Measurements from ENCODE around the gene CD300E.
"Not testable (repeated sequence)": the region's sequence is repeated elsewhere in the genome, so short reads cannot be mapped to it uniquely, and the experiment has no call there.

CD300E gene, protein sequence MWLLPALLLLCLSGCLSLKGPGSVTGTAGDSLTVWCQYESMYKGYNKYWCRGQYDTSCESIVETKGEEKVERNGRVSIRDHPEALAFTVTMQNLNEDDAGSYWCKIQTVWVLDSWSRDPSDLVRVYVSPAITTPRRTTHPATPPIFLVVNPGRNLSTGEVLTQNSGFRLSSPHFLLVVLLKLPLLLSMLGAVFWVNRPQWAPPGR

GRCh38 chr17:74623693-74624093 is at the start of gene CD300E:
Gene CD300E, minus strand, starts transcription at chr17:74623738. Its CDS starts 117 bp downstream, at chr17:74623621.
- DNase-seq = no peak

- peak; percentile 53 for DNase-seq
Measured at GRCh38 chr17:74671031-74671771, 47.7 kb upstream of the CD300E start.

DNA sequence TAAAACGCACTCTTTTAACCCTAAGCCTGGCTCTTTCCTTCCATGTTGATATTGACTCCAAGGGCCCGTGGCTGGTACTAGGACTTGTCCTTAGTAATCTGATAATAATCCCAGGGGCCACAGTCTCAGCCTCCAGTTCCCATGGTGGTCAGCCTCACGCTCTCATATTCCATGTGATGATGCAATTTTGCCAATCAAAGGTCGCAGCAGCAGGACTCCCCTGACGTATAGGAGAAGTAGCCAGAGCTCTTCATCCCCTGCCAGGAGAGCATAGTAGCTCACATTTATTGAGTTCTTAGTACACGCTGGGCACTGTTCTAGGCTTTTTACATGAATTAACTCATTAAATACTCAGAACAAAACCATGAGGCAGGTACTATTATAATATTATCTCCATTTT is 46.8 kb upstream of the CD300E start:
- DNase-seq = no peak

GRCh38 chr17:74663561-74663960 is 40.0 kb upstream of the CD300E start:
- DNase-seq = no peak

DNA sequence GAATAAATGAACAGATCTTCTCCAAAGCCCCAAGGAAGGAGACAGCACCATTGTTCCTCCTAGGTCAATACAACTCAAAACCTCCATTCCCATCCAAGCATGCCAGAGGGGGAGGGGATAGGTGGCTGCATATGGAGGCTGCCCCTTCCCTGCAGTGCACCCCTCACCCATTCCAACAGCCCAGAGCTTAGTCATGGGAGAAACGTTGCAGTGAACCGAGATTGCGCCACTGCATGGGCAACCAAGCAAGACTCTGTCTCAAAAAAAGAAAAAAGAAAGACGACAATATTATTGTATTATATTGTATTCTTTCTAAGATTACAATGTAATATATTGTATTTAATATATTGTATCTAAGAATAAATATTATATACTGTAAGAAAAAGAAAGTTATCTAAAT is 36.4 kb upstream of the CD300E start:
- no peak for DNase-seq

DNA sequence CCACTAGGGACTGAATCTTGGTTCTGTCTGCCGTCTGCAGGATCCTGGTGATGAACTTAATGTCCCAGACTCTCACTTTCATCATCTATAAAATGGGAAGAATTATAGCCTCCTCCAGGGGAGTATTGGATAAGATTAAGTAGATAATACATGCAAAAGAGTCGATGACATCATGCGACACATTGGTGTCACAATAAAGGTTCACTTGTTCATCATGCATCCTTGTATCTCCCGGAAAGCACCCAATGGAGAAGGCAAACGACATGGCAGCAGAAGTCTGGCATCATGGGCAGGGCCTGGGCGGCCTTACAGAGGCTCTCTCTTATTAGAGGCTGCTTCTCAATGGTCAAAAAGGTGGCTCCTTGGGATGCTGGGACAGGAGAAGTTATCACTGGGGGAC is 35.1 kb upstream of the CD300E start:
- no peak for DNase-seq

DNA sequence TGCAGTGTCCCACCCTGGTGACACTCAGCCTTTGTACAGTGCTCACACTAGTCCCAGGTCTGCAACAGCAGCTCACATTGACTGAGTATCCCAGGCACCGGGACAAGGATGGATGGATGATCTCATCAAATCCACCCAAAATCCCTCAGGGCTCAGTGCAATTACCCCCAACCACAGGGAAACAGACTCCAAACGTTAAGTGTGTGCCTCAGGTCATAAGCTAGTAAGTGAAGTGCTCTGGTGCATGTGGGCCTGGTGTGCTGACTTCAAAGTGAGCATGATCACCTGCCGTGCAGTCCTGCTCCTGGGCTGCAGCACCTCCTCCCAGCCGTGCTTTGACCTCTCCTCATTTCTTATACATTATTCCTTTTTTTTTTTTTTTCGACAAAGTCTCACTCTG is 31.2 kb upstream of the CD300E start:
- DNase-seq = no peak

DNA sequence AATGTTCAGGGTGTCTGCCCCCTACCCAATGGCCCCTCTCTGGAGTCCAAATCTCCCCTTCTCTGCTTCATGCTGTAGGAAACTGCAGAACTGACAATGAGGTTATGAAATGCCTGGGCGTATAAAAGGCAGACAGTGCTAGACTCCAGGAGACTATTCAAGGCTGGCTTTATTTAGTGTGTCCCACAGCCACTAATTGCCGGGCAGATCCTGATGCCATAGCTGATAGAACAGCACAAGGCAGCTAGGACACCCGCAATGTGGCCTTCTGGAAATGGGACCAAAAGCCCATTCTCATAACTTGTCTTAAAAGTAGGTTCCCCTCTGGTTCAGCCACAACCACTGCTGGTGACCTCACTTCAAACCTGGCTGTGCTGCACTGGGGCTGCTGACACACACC is 28.5 kb upstream of the CD300E start:
- DNase-seq = no peak

GRCh38 chr17:74649909-74650308 is 26.4 kb upstream of the CD300E start:
- DNase-seq = no peak

- DNase-seq = no peak
Measured at GRCh38 chr17:74647871-74648672, 24.5 kb upstream of the CD300E start.

- DNase-seq = no peak
Measured at GRCh38 chr17:74646231-74646630, 22.7 kb upstream of the CD300E start.

- DNase-seq = no peak
Measured at GRCh38 chr17:74645010-74645409, 21.5 kb upstream of the CD300E start.

GRCh38 chr17:74644419-74644818 is 20.9 kb upstream of the CD300E start:
- no peak for DNase-seq

DNA sequence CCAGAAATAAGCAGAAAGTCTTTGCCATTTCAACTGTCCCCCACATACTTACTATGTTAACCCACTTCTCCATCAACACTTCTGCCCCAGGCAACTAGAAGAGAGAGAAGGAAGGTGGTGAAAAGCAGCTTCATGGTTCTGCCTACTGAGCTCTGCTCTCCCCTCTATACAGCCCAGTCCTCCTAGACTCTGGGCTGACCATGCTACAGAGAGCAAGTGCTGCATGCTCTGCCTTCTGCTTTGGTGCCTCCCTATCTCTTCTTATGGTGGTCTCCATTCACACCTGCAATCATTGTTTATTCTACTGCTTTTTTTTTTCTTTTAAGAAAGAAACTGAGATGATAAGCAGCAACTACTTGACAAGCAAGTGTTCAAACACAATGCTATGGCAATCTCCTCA is 20.3 kb upstream of the CD300E start:
- DNase-seq = no peak

DNA sequence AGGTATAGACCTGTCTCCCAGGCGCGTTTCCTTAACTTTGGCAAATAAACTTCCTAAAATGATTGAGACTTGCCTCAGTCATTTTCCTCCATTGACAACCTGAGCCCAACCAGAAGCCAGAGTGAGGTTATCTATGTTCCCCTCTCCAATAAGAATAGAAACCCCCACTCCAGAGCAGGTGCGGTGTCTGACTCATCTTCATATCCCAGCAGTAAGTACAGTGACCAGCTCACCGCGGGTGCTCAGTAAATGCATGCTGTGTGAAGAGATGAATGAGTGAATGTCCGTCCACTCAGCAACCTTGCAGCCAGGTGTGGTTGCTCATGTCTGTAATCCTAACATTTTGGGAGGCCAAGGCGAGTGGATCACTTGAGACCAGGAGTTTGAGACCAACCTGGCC is 19.5 kb upstream of the CD300E start:
- no peak for DNase-seq

- no peak for DNase-seq
Measured at GRCh38 chr17:74642556-74642955, 19.0 kb upstream of the CD300E start.

DNA sequence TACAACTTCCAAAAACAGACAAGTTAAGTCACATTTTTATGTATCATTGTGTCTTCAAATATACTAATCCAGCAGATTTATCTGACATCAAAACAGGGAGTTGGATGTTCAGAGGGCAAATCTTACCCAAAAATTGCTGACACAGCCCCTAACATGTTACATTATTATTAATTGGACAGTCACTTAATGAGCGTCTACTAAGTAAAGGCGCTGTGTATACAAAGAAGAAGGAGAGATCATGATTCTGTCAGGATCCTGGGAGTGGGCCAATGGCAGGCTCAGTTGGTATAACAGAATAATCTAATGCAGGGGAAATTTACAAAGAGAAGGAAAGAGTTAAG is 18.4 kb upstream of the CD300E start:
- no peak for DNase-seq

GRCh38 chr17:74641224-74641957 is 17.9 kb upstream of the CD300E start:
- DNase-seq = no peak

DNA sequence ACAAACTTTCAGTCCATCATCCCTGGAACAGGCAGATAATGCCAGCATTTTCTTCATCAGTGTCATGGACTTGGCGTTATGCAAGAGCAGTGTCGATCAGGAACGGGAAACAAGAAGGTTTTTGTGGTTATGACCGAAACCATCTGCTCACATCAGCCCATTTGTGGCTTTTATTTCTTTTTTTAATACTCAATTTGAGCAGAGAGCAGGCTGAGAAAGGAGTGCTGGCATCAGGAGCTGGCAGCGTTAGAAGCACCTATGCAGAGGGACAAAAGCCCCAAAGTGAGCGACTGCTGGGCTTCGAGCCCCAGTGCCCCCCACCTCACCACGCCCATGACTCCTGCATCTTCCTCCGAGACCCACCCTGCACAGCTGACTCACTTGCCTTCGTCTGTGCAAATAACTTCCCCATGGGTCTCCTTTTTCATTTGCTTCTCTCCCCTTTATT is 16.2 kb upstream of the CD300E start:
- no peak for DNase-seq

DNA sequence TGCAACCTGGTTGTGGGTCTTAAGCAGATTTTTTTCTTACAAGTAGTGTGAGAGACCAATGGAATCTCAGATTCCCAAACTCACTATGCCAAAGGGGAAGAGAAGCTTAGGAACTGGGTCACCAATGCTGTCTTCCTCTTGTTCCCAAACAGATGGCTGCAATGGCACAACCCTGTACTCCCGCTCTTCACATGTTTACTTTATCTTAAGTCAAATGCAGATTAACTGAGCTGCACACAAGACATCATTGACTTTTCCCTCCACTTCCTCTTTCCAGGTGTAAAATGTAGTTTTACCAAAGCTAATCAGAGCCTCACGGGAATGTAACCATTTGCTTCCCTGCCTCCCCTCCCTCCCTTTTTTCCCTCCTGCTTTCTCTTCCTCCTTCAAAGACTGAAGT is 14.4 kb upstream of the CD300E start:
- DNase-seq = no peak

DNA sequence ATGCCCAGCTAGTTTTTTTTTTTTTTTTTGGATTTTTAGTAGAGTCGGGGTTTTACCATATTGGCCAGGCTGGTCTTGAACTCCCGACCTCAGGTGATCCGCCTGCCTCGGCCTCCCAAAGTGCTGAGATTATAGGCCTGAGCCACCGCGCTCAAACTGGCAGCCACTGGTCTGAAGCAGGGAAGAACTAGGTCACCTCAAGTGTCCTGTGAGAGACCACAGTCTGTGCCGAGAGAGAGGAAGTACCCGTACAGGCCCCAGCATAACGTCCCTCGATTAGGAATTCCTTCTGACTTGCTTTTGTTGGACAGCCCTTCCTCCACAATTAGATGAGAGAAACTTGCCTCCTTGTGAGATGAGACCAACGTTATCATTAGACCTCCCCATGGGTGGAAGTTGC is 13.7 kb upstream of the CD300E start:
- DNase-seq = no peak

DNA sequence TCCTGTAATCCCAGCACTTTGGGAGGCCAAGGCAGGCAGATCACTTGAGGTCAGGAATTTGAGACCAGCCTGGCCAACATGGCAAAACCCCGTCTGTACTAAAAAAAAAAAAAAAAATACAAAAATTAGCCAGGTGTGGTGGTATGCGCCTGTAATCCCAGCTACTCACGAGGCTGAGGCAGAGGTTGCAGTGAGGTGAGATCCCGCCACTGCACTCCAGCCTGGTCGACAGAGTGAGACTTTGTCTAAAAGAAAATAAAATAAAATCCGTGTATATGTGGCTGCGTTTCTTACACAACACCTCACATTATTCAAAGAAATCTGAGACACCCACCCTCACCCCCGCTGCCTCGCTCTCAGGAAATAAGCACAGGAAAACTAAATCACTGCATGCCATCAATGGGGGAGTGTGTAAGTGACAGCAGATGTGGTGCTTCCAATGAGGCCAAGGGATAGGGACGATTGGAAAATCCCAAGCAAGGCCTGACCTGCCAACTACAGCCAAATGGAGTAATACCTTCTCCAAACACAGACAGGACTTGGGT is 13.1 kb upstream of the CD300E start:
- not testable (repeated sequence) for DNase-seq

DNA sequence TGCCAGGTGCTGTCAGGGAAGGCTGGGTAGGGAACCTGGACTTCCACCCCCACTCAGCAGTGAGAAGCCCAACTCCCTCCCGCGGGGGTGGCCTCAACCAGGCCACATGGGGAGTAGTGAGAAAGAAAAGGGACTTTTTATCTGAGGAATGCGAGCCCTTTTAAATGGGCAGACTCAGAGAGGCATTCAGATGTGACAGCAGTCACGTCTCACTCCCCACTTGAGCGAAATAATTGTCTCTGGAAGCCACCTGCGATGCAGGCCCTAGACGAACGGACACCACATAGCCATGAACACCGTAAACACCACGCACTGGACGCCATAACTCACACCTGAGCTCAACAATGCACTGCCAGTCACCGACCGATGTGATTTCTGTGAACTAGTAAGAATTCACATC is 11.9 kb upstream of the CD300E start:
- DNase-seq = no peak

All from activated CD4-positive, alpha-beta T cell treated with anti-CD3 and anti-CD28 coated beads for 1 hour (primary cell).